HepG2 (cell line): Measurements from ENCODE around the gene RNH1. TPM values are rescaled to one million over a fixed set of nuclear protein-coding genes. Genes with fewer than 3 reads are reported as not detected.
A peak's percentile ranks its signal among the peaks of the same experiment; 100 is the strongest.

Source experiments
- CC2D1A ChIP-seq: sonication (generic); formaldehyde crosslinking; IDR thresholded peaks from 2 replicates; pipeline ENCODE4 v1.8.1; 2023; ENCODE audit warnings: mild to moderate bottlenecking, missing genetic modification reagents
- CSRNP2 ChIP-seq: sonication (generic); formaldehyde crosslinking; conservative IDR thresholded peaks from 2 replicates; pipeline ENCODE4 v1.8.0; 2022; ENCODE audit warnings: low read depth, missing genetic modification reagents
- FOSL1 ChIP-seq: sonication (generic); formaldehyde crosslinking; IDR thresholded peaks from 2 replicates; pipeline ENCODE4 v1.9.0; 2021; ENCODE audit warnings: missing genetic modification reagents, borderline replicate concordance
- GTF2F1 ChIP-seq: fragments of 150-350 bp; IDR thresholded peaks from 2 replicates; pipeline ENCODE4 v1.6.1; 2014; ENCODE audit warnings: low read length
- ISL2 ChIP-seq: sonication (generic); formaldehyde crosslinking; IDR thresholded peaks from 2 replicates; pipeline ENCODE4 v1.5.0; 2020; ENCODE audit warnings: missing genetic modification reagents
- MAFG ChIP-seq: sonication (generic); formaldehyde crosslinking; IDR thresholded peaks from 2 replicates; pipeline ENCODE4 v1.5.1; 2020; ENCODE audit warnings: mild to moderate bottlenecking, missing genetic modification reagents
- NFYB ChIP-seq: sonication (generic); formaldehyde crosslinking; IDR thresholded peaks from 2 replicates; pipeline ENCODE4 v1.4.0; 2020; ENCODE audit warnings: missing genetic modification reagents
- RELA ChIP-seq: sonication (generic); formaldehyde crosslinking; IDR thresholded peaks from 2 replicates; pipeline ENCODE4 v1.4.0; 2020; ENCODE audit warnings: missing genetic modification reagents
- RFXAP ChIP-seq: sonication (generic); formaldehyde crosslinking; IDR thresholded peaks from 2 replicates; pipeline ENCODE4 v1.4.0; 2020; ENCODE audit warnings: missing genetic modification reagents, borderline replicate concordance
- SPEN ChIP-seq: sonication (generic); formaldehyde crosslinking; IDR thresholded peaks from 2 replicates; pipeline ENCODE4 v1.5.1; 2020; ENCODE audit warnings: low read depth, mild to moderate bottlenecking, missing genetic modification reagents
- SRSF4 ChIP-seq: fragments of 200-400 bp; formaldehyde crosslinking; IDR thresholded peaks from one replicate; pipeline ENCODE4 v1.6.1; 2018; ENCODE audit warnings: mild to moderate bottlenecking, low read depth, low read length, moderate library complexity; ENCODE audit not compliant: poor library complexity, severe bottlenecking
- TP53 ChIP-seq: sonication (generic); formaldehyde crosslinking; conservative IDR thresholded peaks from 2 replicates; pipeline ENCODE4 v1.4.0; 2020; ENCODE audit warnings: missing genetic modification reagents
- ZNF18 ChIP-seq: sonication (generic); formaldehyde crosslinking; IDR thresholded peaks from 2 replicates; pipeline ENCODE4 v1.8.0; 2022; ENCODE audit warnings: mild to moderate bottlenecking, missing genetic modification reagents; ENCODE audit not compliant: insufficient replicate concordance
- ZNF230 ChIP-seq: sonication (generic); formaldehyde crosslinking; IDR thresholded peaks from 2 replicates; pipeline ENCODE4 v1.4.0; 2020; ENCODE audit warnings: mild to moderate bottlenecking, missing genetic modification reagents
- ZNF275 ChIP-seq: sonication (generic); formaldehyde crosslinking; IDR thresholded peaks from 2 replicates; pipeline ENCODE4 v1.8.0; 2022; ENCODE audit warnings: missing genetic modification reagents, mild to moderate bottlenecking, inconsistent platforms, borderline replicate concordance
- ZNF30 ChIP-seq: sonication (generic); formaldehyde crosslinking; IDR thresholded peaks from 2 replicates; pipeline ENCODE4 v1.5.0; 2020; ENCODE audit warnings: mild to moderate bottlenecking, missing genetic modification reagents
- ZNF333 ChIP-seq: sonication (generic); formaldehyde crosslinking; IDR thresholded peaks from 2 replicates; pipeline ENCODE4 v1.4.0; 2020; ENCODE audit warnings: mild to moderate bottlenecking, missing genetic modification reagents, borderline replicate concordance
- ZNF362 ChIP-seq: sonication (generic); formaldehyde crosslinking; IDR thresholded peaks from 2 replicates; pipeline ENCODE4 v1.4.0; 2020; ENCODE audit warnings: missing genetic modification reagents, mild to moderate bottlenecking, borderline replicate concordance
- ZNF501 ChIP-seq: sonication (generic); formaldehyde crosslinking; IDR thresholded peaks from 2 replicates; pipeline ENCODE4 v1.5.1; 2020; ENCODE audit warnings: mild to moderate bottlenecking, moderate library complexity, missing genetic modification reagents
- ZNF589 ChIP-seq: sonication (generic); formaldehyde crosslinking; conservative IDR thresholded peaks from 2 replicates; pipeline ENCODE4 v1.8.0; 2022; ENCODE audit warnings: mild to moderate bottlenecking, moderate library complexity, missing genetic modification reagents
- ZNF605 ChIP-seq: sonication (generic); formaldehyde crosslinking; IDR thresholded peaks from 2 replicates; pipeline ENCODE4 v1.8.0; 2022; ENCODE audit warnings: mild to moderate bottlenecking, missing genetic modification reagents
- ZNF749 ChIP-seq: sonication (generic); formaldehyde crosslinking; IDR thresholded peaks from 2 replicates; pipeline ENCODE4 v1.8.0; 2022; ENCODE audit warnings: mild to moderate bottlenecking, missing genetic modification reagents, moderate library complexity, borderline replicate concordance
- ZNF839 ChIP-seq: sonication (generic); formaldehyde crosslinking; IDR thresholded peaks from 2 replicates; pipeline ENCODE4 v1.4.0; 2020; ENCODE audit warnings: missing genetic modification reagents, mild to moderate bottlenecking, borderline replicate concordance
- ZSCAN30 ChIP-seq: sonication (generic); formaldehyde crosslinking; IDR thresholded peaks from 2 replicates; pipeline ENCODE4 v1.5.0; 2020; ENCODE audit warnings: mild to moderate bottlenecking, missing genetic modification reagents
- polyA plus RNA-seq, 8 experiments: library from polyadenylated mRNA; depleted of rRNA in 3 of 8; stranded (reverse) in 7 of 8; unstranded in 1 of 8; fragments of >200 nt; fragmentation: Illumina TruSeq in 4 of 8; extraction: Trizol in 4 of 8; gene quantifications; 2 replicates each; pipeline versions ENCODE4 v1.2.1 to v1.2.3, GENCODE V29; 2011 to 2016; ENCODE audit warnings: low read depth in 4 of 8, missing spikeins in 1 of 8, mixed read lengths in 1 of 8; ENCODE audit not compliant: insufficient read depth in 1 of 8
- total RNA-seq, 5 experiments: library from RNA; depleted of rRNA; stranded (reverse); fragments of >200 nt; fragmentation: Illumina TruSeq; extraction: Trizol; gene quantifications; 2 replicates each; pipeline ENCODE4 v1.2.3, GENCODE V29; 2016; ENCODE audit warnings: low read depth in 1 of 5

The RNH1 gene
- total and polyA plus RNA-seq, 2 of the 13 experiments (the other 11 are each of a cell fraction or from before 2014, with no cell fraction given): 36.0 to 74.1 TPM

- TF ChIP-seq ZNF275 (CRISPR knock-in tag): 0 out of 2 replicates have a peak, but pooled peaks have one; percentile 18
- TF ChIP-seq ZNF749 (CRISPR knock-in tag): no peak
- no peak for TF ChIP-seq ZNF839 (CRISPR knock-in tag)
- TF ChIP-seq ZNF605 (CRISPR knock-in tag): peak; percentile 83
- 0 out of 2 replicates have a peak, but pooled peaks have one; percentile 51 for TF ChIP-seq ZNF333 (CRISPR knock-in tag)
- TF ChIP-seq ZNF230 (CRISPR knock-in tag): peak; percentile 63; the same call in 1 of the 2 replicates
- no peak for TF ChIP-seq ZNF362 (CRISPR knock-in tag)
- TF ChIP-seq GTF2F1: no peak
- no peak for TF ChIP-seq SRSF4
- no peak for TF ChIP-seq CC2D1A (CRISPR knock-in tag)
- TF ChIP-seq TP53 (CRISPR knock-in tag): 0 out of 2 replicates have a peak, but pooled peaks have one; percentile 34
- 0 out of 2 replicates have a peak, but pooled peaks have one; percentile 36 for TF ChIP-seq ISL2 (CRISPR knock-in tag)
- TF ChIP-seq ZNF18 (CRISPR knock-in tag): no peak
- no peak for TF ChIP-seq ZNF30 (CRISPR knock-in tag)
- no peak for TF ChIP-seq CSRNP2 (CRISPR knock-in tag)
- TF ChIP-seq RFXAP: 0 out of 2 replicates have a peak, but pooled peaks have one; percentile 48
- TF ChIP-seq FOSL1: no peak
- TF ChIP-seq ZSCAN30 (CRISPR knock-in tag): no peak
- no peak for TF ChIP-seq RELA (CRISPR knock-in tag)
- TF ChIP-seq NFYB (CRISPR knock-in tag): no peak
- TF ChIP-seq SPEN (CRISPR knock-in tag): peak; percentile 44; the same call in 1 of the 2 replicates
- TF ChIP-seq ZNF589 (CRISPR knock-in tag): no peak
- TF ChIP-seq MAFG (CRISPR knock-in tag): no peak
- TF ChIP-seq ZNF501 (CRISPR knock-in tag): peak; percentile 72
Measured at GRCh38 chr11:469684-470560, 37.1 kb downstream of the RNH1 start (continued).
